ENCODE results near the gene FAF1.
"Not testable (repeated sequence)": the region's sequence is repeated elsewhere in the genome, so short reads cannot be mapped to it uniquely, and the experiment has no call there.

Gene FAF1

DNA sequence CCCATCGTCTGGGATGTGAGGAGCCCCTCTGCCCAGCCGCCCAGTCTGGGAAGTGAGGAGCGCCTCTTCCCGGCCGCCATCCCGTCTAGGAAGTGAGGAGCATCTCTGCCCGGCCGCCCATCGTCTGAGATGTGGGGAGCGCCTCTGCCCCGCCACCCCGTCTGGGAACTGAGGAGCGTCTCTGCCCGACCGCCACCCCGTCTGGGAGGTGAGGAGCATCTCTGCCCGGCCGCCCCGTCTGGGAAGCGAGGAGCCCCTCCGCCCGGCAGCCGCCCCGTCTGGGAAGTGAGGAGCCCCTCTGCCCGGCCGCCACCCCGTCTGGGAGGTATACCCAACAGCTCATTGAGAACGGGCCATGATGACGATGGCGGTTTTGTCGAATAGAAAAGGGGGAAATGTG, 7.5 kb downstream of the FAF1 start:
- not testable (repeated sequence) for DNase-seq

DNA sequence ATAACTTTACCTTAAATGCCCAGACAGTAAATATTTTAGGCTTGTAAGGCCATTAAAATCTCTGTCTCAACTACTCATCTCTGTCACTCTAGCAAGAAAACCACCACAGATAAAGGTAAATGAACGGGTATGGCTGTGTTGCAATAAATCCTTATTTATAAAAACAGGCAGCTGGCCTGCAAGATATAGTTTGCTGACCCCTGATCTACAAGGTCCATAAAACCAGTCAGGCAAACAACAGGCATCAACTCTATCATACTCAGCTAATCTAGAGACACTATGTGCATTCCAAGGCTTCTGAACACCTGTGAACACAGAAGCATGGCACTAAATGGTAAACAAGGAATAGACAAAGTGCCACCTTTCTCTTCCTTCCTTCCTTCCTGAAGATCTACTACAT, 9.7 kb downstream of the FAF1 start:
- no peak for DNase-seq

DNA sequence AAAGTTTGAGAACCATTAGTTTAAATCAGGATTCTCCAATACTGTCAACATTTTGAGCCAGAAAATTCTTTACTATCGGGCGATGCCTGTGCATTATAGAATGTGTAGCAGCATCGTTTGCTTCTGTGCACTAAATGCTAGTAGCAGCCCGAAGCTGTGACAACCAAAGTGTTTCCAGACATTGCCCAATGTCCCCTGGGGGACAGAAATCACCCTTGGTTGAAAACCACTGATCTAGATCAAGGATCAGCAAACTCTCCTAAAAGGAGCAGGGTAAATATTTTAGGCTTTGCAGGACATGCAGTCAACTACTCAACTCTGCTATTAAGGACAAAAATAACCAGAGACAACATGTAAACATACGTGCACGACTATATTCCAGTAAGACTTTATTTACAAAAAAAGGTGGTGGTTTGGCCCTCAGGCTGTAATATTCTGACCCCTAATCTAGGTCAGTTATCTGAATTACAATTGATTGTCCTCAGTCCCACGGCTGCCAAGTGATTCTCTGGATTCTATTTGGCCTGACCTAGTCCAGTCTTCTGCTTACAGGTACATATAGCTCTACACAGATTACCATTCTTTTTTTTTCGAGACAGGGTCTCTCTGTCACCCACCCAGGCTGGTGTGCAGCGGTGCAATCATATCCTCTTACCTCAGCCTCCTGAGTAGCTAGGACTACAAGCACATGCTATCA, 10.6 kb downstream of the FAF1 start:
- no peak for DNase-seq

DNA sequence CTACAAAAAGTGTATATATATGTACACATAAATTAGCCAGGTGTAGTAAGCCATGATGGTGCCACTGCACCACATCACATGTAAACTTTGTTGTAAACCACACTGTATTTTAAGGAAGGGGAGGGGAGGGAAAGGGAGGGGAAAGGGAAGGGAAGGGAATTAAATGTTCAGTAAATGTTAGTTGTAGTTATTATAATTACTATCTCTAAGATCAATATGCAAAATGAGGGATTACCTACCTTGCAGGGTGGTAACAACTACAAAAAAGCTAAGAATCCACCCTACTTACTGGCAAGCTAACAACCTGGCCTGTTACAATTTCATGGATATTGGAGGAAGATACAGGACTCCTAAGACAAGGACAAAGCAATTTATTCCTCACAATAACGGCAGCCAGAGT, 17.7 kb downstream of the FAF1 start:
- DNase-seq: no peak

DNA sequence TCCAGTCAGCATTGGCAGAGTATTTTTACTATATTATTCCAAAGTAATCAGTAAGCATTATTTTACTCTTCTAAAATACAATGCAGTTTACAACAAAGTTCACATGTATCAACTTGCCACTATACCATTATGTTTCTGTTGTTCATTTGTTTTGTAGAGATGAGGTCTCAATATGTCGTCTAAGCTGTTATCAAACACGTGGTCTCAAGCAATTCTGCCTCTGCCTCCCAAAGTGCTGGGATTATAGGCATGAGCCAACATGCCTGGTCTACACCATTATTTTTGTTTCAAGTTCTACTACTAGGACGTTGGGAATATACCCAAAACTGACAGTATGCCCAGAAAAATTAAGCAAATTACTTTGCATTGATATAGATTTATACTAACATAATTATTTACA, 19.8 kb downstream of the FAF1 start:
- DNase-seq: no peak

DNA sequence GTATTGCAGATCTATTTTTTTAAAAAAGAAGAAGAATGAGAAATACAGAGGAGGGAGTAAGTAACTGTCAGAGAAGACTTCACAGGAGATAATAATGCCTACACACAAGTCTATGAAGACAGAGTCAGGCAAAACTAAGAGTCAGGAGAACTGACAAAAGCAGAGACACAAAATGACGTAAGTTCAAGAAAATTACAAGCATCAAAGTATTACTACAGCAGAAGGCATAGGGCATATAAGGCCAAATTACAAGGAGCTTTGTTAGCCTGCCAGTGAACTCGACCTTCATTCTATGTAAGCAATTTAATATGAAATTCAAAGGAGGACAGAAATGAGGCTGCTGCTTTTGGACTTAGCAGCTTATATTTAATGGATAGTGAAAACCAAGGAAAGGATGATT, 23.7 kb downstream of the FAF1 start:
- no peak for DNase-seq

DNA sequence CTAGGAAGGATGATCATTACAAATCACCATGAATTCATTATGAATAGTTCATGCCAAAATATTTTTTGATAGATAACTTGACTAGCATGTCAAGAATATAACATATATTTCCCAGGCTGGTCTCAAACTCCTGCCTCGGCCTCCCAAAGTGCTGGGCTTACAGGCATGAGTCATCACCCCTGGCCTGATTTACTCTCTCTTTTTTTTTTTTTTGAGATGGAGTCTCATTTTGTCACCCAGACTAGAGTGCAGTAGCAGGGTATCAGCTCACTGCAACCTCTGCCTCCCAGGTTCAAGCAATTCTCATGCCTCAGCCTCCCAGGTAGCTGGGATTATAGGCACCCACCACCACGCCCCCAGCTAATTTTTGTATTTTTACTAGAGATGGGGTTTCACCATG, 24.8 kb downstream of the FAF1 start:
- not testable (repeated sequence) for DNase-seq

DNA sequence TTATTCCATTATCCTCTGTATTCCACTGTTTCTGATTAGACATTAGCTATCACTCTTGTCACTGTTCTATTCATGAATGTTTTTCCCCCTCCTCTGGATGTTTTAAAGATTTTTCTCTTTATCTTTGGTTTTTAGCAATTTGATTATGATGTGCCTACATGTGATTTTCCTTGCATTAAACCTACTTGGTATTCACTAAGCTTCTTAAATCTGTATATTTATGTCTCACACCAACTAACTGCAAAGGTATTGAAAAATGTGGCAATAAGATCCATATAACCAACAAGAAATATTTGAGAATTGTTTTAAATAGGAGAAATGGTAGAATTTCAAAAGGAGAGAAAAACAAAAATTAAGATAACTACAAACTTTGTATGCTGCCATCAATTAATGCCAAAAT, 25.2 kb downstream of the FAF1 start:
- DNase-seq: no peak

DNA sequence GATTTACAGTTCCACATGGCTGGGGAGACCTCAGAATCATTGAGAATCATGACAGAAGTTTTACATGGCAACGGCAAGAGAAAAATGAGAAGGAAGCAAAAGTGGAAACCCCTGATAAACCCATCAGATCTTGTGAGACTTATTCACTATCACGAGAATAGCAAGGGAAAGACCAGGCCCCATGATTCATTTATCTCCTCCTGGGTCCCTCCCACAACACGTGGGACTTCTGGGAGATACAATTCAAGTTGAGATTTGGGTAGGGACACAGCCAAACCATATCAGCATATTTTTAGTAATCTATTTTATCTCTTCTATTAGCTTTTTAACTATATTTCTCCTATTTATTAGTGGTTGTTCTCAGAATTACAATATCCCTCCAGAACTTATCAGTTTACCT, 26.3 kb downstream of the FAF1 start:
- DNase-seq: not testable (repeated sequence)

DNA sequence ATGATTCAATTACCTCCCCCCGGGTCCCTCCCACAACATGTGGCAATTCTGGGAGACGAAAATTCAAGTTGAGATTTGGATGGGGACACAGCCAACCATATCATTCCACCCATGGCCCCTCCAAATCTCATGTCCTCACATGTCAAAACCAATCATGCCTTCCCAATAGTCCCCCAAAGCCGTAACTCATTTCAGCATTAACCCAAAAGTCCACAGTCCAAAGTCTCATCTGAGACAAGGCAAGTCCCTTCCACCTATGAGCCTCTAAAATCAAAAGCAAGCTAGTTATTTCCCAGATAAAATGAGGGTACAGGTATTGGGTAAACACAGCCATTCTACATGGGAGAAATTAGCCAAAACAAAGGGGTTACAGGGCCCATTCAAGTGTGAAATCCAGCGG, 28.0 kb downstream of the FAF1 start:
- not testable (repeated sequence) for DNase-seq

DNA sequence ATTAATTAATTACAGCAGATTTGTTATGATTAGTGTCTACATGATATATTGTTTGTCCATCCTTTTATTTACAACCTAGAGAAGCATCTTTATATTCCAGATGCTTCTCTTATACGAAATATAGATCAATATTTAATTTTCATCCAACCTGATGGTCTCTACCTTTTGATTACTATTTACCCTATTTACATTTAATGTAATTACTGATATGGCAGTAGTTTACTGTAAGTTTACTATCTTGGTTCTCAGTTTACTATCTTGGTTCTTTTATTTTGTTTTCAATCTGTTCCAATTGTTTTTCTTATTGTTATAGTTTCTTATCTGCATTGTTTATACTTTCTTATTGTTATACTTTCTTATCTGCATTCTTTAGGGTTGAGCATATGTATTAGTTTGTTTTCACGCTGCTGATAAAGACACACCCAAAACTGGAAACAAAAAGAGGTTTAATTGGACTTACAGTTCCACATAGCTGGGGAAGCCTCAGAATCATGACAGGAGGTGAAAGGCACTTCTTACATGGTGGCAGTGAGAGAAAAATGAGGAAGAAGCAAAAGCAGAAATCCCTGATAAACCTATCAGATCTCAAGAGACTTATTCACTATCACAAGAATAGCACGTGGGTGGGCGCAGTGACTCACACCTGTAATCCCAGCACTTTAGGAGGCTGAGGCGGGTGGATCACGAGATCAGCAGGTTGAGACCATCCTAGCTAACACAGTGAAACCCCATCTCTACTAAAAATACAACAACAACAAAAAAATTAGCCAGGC, 28.9 kb downstream of the FAF1 start:
- DNase-seq: no peak

DNA sequence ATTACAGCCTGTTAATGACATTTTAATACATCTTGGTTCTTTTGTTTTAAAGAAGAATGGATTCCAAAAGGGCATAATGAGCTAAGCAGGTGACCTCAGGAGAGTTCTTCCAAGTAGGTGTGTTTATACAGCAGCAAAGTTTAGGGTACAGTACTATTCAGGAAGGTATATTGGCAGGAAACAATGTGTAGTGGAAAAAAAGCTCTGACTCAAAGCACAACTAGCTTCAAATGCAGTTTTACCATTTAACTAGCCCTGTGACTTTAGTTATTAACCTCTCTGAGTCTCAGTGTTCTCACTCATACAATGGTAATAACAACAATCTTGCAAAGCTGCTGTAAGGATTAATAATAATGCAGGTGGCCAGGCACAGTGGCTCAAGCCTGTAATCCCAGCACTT, 29.9 kb downstream of the FAF1 start:
- DNase-seq: no peak

DNA sequence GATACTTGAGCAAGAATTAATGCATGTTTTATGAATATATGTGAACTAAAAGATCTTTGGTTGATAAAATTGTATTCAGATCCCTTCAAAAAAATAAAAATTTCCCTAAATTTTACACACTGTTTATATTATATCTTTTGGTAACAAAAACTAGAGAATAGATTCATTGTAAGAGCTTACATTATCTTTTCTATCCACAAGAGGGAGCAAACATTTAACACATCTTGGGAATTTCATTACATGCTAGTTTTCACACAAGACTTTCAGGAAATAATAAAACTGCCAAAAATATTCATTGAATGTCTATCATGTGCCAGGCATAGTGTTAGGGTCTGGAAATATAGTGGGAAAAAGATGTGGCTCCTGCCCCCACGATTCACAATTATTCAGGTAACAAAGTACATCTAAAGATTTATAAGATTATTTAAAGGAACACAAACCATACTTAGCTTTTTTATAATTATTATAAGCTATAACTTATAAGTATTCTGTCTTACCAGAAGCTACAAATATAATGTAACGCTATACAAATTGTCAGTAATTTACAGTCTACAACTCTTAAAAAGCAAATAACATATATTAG, 30.6 kb downstream of the FAF1 start:
- DNase-seq: peak; percentile 8

DNA sequence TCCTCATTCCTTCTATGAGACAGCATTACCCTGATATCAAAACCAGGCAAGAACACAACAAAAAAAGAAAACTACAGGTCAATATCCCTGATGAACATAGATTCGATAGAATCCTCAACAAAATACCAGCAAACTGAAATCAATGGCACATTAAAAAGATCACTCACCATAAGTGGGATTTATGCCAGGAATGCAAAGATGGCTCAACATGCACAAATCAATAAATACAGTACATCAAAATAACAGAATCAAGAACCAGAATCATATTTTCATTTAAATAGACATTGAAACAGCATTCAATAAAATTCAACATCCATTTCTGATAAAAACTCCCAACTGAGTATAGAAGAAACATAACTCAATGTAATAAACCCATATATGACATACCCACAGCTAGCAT, 36.5 kb downstream of the FAF1 start:
- no peak for DNase-seq

DNA sequence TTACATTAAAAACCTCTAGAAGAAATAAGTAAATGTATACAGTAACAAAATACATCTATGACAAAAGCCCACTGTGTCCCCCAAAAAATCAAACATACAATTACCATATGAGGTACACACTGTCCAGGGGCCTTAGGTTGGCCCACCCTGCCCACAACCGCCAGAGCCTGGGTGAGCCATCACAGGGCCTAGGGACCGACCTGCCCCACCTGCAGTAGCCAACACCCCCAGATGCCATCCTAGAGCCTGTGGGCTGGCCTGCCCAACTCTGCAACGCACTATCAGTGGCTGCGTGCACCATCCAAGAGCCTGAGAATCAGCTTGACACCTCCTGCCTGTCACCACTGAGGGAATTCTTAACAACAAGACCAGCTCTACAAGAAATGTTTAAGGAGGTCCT, 39.0 kb downstream of the FAF1 start:
- no peak for DNase-seq

DNA sequence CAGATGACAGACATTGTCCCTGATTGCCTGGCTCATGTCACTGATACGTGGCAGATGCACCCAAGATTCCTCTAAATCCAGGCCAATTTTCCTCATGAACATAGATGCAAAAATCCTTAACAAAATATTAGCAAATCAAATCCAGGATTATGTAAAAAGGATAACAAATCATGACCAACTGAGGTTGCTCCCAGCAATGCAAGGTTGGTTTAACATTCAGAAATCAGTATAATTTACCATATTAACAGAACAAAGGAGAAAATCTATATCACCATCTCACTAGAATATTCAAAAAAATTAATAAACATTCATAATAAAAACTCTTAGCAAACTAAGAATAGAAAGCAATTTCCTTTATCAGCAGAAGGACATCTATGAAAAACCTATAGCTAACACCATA, 39.7 kb downstream of the FAF1 start:
- DNase-seq: no peak

DNA sequence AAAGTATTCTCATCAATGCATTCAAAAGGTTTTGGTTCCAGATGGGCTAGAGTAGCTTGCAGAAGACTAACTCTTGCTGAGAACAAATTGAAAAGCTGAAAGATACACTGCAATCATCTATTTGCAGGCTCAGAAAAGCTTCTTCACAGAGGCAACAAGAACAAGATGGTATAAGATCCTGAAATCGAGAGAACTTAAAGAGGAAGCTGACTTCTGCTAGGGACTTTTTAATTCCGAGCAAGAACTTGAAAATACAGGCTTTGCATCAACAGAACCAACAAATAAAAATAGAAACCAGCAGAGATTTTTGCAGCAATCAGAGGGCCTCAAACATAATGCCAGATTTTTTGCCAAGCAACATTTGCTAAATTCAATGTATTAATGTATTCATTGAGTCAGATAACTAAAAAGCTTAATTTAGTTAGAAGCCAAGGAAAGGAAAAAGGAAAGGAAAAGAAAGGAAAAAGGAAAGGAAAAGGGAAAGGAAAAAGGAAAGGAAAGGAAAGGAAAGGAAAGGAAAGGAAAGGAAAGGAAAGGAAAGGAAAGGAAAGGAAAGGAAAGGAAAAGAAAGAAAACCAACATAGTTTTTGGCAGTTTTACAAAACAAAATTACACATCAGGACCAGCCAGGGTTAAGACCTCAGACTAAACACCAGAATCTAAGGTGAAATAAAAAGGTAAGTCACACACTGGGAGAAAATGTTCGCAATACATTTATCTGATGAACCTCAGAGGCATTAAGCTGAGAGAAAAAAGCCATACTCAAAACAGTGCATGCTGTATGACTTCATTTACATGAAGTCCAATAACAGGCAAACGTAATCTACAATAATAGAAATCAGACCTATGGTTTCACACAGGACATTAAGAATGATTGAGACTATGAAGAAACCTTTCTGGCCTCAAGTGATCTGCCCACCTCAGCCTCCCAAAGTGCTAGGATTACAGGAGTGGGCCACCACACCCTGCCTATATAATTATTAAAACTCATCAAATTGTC, 42.6 kb downstream of the FAF1 start:
- no peak for DNase-seq

DNA sequence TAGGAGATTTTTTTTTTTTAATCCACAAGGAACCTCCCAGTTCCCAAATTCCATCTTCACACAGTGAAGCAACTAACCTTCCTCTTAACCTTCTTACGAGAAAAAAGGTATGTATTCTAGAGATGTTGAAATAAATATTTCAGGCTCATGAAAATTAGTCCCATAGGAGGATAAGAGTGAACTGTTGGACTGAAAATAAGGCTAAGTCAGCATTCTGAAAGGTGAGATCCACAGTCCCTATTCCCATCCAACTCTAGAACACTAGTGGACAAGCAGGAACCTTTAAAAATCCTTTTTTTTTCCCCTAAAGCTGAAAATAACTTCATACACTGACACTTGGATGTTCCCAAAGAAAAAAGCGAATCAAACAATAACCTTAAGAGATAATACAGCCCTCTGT, 44.4 kb downstream of the FAF1 start:
- DNase-seq: no peak

DNA sequence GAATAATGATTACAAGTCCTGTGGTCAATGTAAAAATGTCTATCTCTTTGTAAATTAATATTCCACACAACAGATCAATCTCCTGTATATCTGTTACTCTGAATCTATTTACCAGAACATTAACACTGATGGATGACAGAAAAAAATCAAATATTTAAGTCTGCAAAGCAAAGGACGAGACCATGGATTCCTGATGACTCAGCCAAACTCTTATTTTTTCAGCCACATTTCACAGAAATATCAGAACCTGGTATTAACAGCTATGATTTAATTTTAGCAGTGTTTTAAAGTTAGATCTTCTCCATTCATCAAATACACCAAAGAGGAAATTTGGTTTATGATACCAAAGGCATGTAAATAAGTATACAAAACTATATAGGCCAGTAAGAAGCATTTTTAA, 46.1 kb downstream of the FAF1 start:
- DNase-seq: no peak

DNA sequence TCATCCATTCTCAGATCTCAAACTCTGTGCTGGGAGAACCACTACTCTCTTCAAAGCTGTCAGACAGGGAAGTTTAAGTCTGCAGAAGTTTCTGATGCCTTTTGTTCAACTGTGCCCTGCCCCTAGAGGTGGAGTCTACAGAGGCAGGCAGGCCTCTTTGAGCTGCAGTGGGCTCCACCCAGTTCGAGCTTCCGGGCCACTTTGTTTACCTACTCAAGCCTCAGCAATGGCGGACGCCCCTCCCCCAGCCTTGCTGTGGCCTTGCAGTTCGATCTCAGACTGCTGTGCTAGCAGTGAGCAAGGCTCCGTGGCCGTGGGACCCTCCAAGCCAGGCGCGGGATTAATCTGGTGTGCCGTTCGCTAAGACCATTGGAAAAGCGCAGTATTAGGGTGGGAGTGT, 49.7 kb downstream of the FAF1 start:
- DNase-seq: not testable (repeated sequence)

DNA sequence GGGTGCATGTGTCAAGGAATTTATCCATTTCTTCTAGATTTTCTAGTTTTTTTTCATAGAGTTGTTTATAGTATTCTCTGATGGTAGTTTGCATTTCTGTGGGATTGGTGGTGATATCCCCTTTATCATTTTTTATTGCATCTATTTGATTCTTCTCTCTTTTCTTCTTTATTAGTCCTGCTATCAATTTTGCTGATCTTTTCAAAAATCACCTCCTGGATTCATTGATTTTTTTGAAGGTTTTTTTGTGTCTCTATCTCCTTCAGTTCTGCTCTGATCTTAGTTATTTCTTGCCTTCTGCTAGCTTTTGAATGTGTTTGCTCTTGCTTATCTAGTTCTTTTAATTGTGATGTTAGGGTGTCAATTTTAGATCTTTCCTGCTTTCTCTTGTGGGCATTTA, 52.5 kb downstream of the FAF1 start:
- DNase-seq: not testable (repeated sequence)

DNA sequence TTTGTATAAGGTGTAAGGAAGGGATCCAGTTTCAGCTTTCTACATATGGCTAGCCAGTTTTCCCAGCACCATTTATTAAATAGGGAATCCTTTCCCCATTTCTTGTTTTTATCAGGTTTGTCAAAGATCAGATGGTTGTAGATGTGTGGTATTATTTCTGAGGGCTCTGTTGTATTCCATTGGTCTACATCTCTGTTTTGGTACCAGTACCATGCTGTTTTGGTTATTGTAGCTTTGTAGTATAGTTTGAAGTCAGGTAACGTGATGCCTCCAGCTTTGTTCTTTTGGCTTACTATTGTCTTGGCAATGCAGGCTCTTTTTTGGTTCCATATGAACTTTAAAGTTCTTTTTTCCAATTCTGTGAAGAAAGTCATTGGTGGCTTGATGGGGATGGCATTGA, 54.0 kb downstream of the FAF1 start:
- DNase-seq: not testable (repeated sequence)

DNA sequence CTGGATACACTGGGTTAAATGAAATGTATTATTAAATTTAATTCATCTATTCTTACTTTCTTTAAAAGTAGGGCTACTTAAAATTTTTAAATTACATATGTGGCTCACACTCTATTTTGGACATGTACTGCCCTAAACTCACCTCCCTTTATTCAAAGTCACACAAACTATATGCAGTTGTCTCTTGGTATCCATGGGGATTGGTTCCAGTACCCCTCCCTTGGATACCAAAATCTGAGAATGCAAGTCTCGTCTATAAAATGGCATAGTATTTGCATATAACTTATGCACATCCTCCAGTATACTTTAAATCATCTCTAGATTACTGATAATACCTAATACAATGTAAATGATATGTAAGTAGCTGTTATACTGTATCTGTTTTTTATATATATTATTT, 57.6 kb downstream of the FAF1 start:
- DNase-seq: no peak
